Hematopoietic multipotent progenitor cell treated with erythropoietin and hydrocortisone succinate and interleukin-3 and kit ligand, for 8 days (in vitro differentiated cells): Measurements from ENCODE around the gene RAD51B.

ENCODE experiments used
- DNase-seq: peaks from one replicate; pipeline ENCODE4 v3.0.0-alpha.2; 2015

The RAD51B gene

GRCh38 chr14:68547305-68548193 lies 728.0 kb downstream of the RAD51B start:
- DNase-seq = no peak

- DNase-seq = no peak
Measured at GRCh38 chr14:68548194-68549076, 728.9 kb downstream of the RAD51B start.

GRCh38 chr14:68550338-68550715 lies 730.7 kb downstream of the RAD51B start:
- no peak for DNase-seq

GRCh38 chr14:68551045-68551683 lies 731.6 kb downstream of the RAD51B start:
- DNase-seq = no peak

- DNase-seq = no peak
Measured at GRCh38 chr14:68552075-68552474, 732.5 kb downstream of the RAD51B start.

GRCh38 chr14:68552602-68553001 lies 733.0 kb downstream of the RAD51B start:
- no peak for DNase-seq

GRCh38 chr14:68553311-68553710 lies 733.7 kb downstream of the RAD51B start:
- no peak for DNase-seq

- DNase-seq = no peak
Measured at GRCh38 chr14:68554231-68554630, 734.7 kb downstream of the RAD51B start.

- no peak for DNase-seq
Measured at GRCh38 chr14:68556253-68556652, 736.7 kb downstream of the RAD51B start.

- DNase-seq = no peak
Measured at GRCh38 chr14:68557648-68558047, 738.1 kb downstream of the RAD51B start.

- DNase-seq = no peak
Measured at GRCh38 chr14:68558096-68558495, 738.5 kb downstream of the RAD51B start.

GRCh38 chr14:68559949-68560348 lies 740.4 kb downstream of the RAD51B start:
- no peak for DNase-seq

GRCh38 chr14:68561531-68562007 lies 742.0 kb downstream of the RAD51B start:
- no peak for DNase-seq

GRCh38 chr14:68562911-68563250 lies 743.3 kb downstream of the RAD51B start:
- DNase-seq = no peak

GRCh38 chr14:68563251-68564131 lies 743.9 kb downstream of the RAD51B start:
- DNase-seq = no peak

- no peak for DNase-seq
Measured at GRCh38 chr14:68564191-68564825, 744.7 kb downstream of the RAD51B start.

GRCh38 chr14:68564826-68565759 lies 745.5 kb downstream of the RAD51B start:
- DNase-seq = no peak

GRCh38 chr14:68566075-68566474 lies 746.5 kb downstream of the RAD51B start:
- DNase-seq = no peak

- no peak for DNase-seq
Measured at GRCh38 chr14:68568907-68569897, 749.6 kb downstream of the RAD51B start.
